ENCODE results near the gene MRGPRF.

DNA sequence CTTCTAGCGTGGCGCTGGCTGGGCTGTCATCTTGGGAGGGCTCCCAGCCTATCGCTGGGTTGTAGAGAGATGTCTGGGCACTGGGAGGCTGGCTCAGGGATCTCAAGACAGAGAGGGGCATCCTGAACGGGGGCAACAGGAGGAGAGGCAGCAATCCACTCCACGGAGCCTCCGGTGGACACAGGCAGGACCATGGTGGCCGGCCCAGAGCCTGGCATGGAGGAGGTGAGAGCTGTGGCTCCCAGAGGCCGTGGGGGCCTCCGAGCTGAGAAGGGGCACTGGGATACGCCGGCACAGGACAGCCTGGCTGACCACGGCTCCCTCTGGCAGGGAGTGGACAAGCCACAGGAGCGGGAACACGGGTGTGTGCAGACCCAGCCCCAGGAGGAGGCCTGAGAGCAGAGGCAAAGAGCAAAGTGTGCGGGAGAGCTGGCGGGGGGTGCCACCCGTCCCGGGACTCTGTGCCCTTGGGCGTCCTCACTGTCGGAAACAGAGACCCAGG lies 9.1 kb downstream of the MRGPRF start:
- TF ChIP-seq, protein P1, sequence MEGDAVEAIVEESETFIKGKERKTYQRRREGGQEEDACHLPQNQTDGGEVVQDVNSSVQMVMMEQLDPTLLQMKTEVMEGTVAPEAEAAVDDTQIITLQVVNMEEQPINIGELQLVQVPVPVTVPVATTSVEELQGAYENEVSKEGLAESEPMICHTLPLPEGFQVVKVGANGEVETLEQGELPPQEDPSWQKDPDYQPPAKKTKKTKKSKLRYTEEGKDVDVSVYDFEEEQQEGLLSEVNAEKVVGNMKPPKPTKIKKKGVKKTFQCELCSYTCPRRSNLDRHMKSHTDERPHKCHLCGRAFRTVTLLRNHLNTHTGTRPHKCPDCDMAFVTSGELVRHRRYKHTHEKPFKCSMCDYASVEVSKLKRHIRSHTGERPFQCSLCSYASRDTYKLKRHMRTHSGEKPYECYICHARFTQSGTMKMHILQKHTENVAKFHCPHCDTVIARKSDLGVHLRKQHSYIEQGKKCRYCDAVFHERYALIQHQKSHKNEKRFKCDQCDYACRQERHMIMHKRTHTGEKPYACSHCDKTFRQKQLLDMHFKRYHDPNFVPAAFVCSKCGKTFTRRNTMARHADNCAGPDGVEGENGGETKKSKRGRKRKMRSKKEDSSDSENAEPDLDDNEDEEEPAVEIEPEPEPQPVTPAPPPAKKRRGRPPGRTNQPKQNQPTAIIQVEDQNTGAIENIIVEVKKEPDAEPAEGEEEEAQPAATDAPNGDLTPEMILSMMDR (conservative IDR thresholded peaks at IDR 0.05; ENCODE audit: low read length), result no peak
- no peak for TF ChIP-seq EZH2phosphoT487 (IDR thresholded peaks at IDR 0.05; ENCODE audit: borderline replicate concordance)

Measured in Loucy (cell line).